IPS-15b (cell line): ENCODE data around the gene MFRP.

Experiments
- H3K27me3 ChIP-seq: one replicate; pipeline ENCODE4 v1.6.1; 2013; ENCODE audit warnings: low read length; ENCODE audit not compliant: control insufficient read depth, insufficient read depth
- H3K36me3 ChIP-seq: one replicate; pipeline ENCODE4 v1.6.1; 2013; ENCODE audit warnings: low read length; ENCODE audit not compliant: control insufficient read depth, insufficient read depth
- H3K4me1 ChIP-seq: one replicate; pipeline ENCODE4 v1.6.1; 2013; ENCODE audit warnings: mild to moderate bottlenecking, low read length; ENCODE audit not compliant: control insufficient read depth, insufficient read depth
- H3K4me3 ChIP-seq: one replicate; pipeline ENCODE4 v1.5.1; 2013; ENCODE audit warnings: low read depth, low read length
- H3K9ac ChIP-seq: one replicate; pipeline ENCODE4 v1.6.1; 2013; ENCODE audit warnings: low read depth, mild to moderate bottlenecking, low read length
- H3K9me3 ChIP-seq: one replicate; pipeline ENCODE4 v1.6.1; 2013; ENCODE audit warnings: mild to moderate bottlenecking, low read length; ENCODE audit not compliant: control insufficient read depth, insufficient read depth

MFRP gene

DNA sequence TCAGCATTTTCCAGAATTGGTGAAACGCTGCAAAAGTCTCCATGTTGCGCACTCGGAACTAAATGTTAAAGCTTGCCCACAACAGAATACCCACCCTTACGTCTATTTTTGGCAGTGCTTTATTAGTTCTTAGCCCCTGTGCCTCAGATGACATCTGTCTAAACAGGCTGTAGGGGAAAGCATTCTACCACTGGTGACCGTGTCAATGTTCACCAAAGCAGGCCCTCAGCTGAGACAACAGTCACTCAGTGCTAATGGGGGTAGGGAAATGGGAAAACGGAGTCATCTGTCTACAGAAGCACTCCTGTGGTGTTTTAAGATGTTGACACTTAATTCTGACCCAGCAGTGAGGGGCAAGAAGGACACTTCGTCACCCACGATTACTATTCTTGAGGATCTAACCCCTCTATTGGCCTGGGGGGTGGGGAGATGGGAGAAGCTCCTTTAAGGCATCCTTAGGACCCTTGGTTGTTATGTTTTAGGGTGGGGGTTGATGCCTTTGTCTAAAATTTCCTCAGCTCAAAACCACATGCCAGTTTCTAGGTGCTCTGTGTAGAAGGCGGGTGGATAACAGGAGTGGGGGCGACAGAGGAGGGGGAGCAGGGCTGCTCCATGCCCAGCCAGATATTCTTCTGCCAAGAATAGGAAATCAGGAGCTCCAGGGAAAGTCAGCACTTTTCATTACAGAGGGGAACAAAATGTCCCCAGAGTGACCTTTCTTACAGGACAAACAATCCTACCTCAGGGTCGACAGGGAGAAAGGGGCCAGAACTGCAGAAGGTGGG, 15.6 kb upstream of the MFRP start:
- H3K4me3 ChIP-seq: no peak overlapping the region
- H3K9ac ChIP-seq: no peak overlapping the region

DNA sequence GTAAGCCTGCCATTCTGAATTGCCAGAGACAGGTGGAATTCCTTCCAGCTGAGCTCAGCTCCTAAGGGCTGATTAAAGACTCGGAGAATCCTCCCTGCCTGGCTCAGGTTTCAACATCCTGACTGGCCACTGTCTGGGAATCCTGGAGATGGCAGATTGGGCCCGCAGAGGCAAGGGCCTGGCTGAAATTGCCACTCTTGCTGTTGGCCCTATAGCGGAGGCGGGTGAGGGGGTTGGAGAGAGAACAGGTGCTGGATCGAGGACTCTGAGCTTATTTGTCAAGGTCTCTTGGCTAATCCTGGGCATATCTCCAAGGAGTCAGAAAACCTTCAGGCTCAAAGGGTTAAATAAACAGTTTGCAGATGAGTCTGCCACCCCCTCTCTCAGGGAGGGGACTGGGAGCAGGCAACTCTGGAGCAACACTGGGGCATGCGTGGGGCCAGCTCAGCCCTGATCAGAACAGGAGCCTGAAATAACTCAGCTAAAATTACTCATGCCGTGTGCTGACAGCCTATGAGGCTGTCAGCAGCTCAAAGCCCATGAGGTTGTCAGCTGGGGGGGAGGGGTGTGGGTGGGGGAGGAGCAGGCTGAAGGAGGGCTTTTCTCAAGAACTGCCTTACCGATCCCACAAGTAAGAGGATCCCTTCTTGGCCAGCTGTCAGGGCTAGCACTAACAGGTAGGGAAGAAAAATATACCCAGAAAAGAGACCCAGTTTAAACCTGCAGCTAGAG, 14.7 kb upstream of the MFRP start:
- peaks cover 17% of the 10 kb centered on the region for H3K4me1 ChIP-seq
- peaks cover 45% of the 10 kb centered on the region for H3K27me3 ChIP-seq
- no peaks in the 10 kb centered on the region for H3K9me3 ChIP-seq
- H3K4me3 ChIP-seq: peak overlapping the region; percentile 3
- H3K9ac ChIP-seq: no peak overlapping the region
- no peaks in the 10 kb centered on the region for H3K36me3 ChIP-seq

More for the DNA sequence above, 15.6 kb upstream of the MFRP start:
- Histone ChIP-seq H3K4me1 (peaks cover 17% of the 10 kb centered on the region), H3K9me3 (no peaks in the 10 kb centered on the region), H3K27me3 (peaks cover 49% of the 10 kb centered on the region), H3K36me3 (no peaks in the 10 kb centered on the region)

DNA sequence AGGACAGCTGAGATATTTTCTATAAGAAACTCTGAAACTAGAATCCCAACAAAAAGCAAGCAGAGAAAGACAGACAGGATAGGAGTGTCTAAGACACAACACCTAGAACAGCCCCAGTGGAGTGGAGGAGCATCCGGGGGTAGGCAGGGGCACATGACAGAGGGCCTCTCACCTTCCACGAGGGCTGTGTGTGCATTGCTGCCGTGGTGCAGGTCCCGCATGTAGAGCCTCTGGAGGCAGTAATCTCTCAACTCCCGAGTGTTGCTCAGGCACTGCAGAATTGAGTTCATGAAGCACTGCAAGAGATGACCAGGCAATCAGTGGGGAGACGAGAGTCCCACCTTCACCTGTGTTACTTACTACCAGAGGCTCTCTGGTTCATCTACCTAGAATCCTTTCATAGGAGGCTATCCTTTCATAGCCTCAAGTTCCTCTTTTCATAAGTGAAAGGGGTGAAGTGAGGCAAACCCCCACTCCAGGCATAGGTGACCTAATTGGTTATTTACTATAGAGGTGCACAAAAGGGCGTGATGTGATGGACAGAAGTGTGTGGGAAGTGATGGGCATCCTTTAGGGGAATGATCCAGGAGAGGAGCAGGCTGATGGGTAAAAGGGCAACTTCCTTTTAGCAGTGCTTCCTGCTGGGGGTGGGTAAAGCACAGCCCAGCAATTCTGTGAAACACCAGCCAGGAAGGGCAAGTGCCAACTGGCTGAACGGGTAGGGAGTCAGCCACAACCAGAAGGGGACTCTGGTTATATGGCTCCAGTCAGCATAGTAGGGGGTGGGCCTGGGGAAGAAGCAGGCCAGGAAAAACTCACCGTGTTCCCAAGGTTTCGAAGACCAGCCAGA, 13.1 kb upstream of the MFRP start:
- H3K36me3 ChIP-seq: no peaks in the 10 kb centered on the region
- no peak overlapping the region for H3K9ac ChIP-seq
- H3K9me3 ChIP-seq: no peaks in the 10 kb centered on the region
- H3K27me3 ChIP-seq: peaks cover 43% of the 10 kb centered on the region
- no peak overlapping the region for H3K4me3 ChIP-seq
- H3K4me1 ChIP-seq: peaks cover 16% of the 10 kb centered on the region

- Histone ChIP-seq H3K4me3 (no peak overlapping the region), H3K27me3 (peaks cover 23% of the 10 kb centered on the region), H3K9ac (no peak overlapping the region), H3K9me3 (no peaks in the 10 kb centered on the region), H3K4me1 (peaks cover 11% of the 10 kb centered on the region), H3K36me3 (no peaks in the 10 kb centered on the region)
Measured at GRCh38 chr11:119357074-119357473, 10.6 kb upstream of the MFRP start.

GRCh38 chr11:119356349-119357031, 10.0 kb upstream of the MFRP start:
- H3K4me3 ChIP-seq: peak overlapping the region; percentile 76
- H3K27me3 ChIP-seq: peaks cover 20% of the 10 kb centered on the region
- no peaks in the 10 kb centered on the region for H3K9me3 ChIP-seq
- peak overlapping the region; percentile 79 for H3K9ac ChIP-seq
- peaks cover 6% of the 10 kb centered on the region for H3K4me1 ChIP-seq
- no peaks in the 10 kb centered on the region for H3K36me3 ChIP-seq

- H3K36me3 ChIP-seq: no peaks in the 10 kb centered on the region
- H3K4me3 ChIP-seq: no peak overlapping the region
- no peaks in the 10 kb centered on the region for H3K4me1 ChIP-seq
- no peaks in the 10 kb centered on the region for H3K9me3 ChIP-seq
- peaks cover 20% of the 10 kb centered on the region for H3K27me3 ChIP-seq
- H3K9ac ChIP-seq: no peak overlapping the region
Measured at GRCh38 chr11:119355091-119355843, 8.8 kb upstream of the MFRP start.

- Histone ChIP-seq H3K4me3 (no peak overlapping the region), H3K9ac (no peak overlapping the region), H3K9me3 (no peaks in the 10 kb centered on the region), H3K36me3 (no peaks in the 10 kb centered on the region), H3K4me1 (no peaks in the 10 kb centered on the region), H3K27me3 (peaks cover 19% of the 10 kb centered on the region)
Measured at GRCh38 chr11:119352857-119353260, 6.4 kb upstream of the MFRP start.

DNA sequence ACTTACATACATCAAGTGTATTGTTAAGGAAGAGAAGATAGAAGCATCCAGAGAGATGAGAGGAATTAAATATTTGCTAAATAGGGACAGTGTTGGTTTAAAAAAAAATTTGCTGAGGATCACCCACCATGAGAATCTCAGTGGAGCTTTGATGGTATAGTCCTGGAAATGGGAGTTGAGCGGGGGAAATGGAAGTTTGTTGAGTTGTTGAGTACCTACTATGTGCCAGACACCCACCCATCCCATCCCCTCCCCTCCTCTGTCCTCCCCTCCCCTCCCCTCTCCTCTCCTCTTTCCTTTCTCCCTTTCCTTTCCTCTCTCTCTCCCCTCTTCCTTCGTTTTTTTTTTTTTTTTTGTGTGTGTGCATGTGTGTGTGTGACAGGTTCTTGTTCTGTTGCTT, 4.7 kb upstream of the MFRP start:
- Histone ChIP-seq H3K4me3 (no peak overlapping the region), H3K36me3 (no peaks in the 10 kb centered on the region), H3K9ac (no peak overlapping the region), H3K4me1 (no peaks in the 10 kb centered on the region), H3K27me3 (peaks cover 21% of the 10 kb centered on the region), H3K9me3 (no peaks in the 10 kb centered on the region)

DNA sequence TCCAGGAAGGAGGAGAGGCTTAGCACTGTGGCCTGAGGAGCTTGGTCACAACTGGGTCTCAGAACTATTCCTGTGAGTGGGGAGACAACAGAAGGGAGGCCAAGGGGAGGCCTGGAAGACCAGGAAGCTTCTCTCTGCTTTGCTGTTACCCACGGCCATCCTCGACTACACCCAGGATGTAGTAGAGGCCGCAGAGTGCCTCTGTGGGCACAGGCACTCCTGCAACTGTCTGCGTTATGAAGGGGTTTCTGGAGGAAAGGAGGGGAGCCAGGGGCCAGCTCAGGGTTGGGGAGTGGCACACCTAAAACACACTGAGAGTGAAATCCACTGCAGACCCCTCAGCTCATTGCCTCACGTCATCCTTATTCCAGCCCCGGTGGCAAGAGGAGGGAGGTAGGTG, 3.8 kb upstream of the MFRP start:
- no peak overlapping the region for H3K4me3 ChIP-seq
- H3K9me3 ChIP-seq: no peaks in the 10 kb centered on the region
- H3K9ac ChIP-seq: no peak overlapping the region
- no peaks in the 10 kb centered on the region for H3K4me1 ChIP-seq
- peaks cover 19% of the 10 kb centered on the region for H3K27me3 ChIP-seq
- no peaks in the 10 kb centered on the region for H3K36me3 ChIP-seq

GRCh38 chr11:119347940-119348605, 1.6 kb upstream of the MFRP start:
- H3K4me3 ChIP-seq: no peak overlapping the region
- peaks cover 25% of the 10 kb centered on the region for H3K27me3 ChIP-seq
- no peaks in the 10 kb centered on the region for H3K9me3 ChIP-seq
- H3K9ac ChIP-seq: no peak overlapping the region
- H3K4me1 ChIP-seq: no peaks in the 10 kb centered on the region
- H3K36me3 ChIP-seq: no peaks in the 10 kb centered on the region
